SK-N-MC (cell line): ENCODE data around the gene ENPP5.

Experiments used
- EZH2 ChIP-seq: fragments of 200-600 bp; sonication (generic); IDR thresholded peaks from one replicate; pipeline ENCODE4 v1.6.1; 2017; ENCODE audit warnings: antibody characterized with exemption
- FOXP2 ChIP-seq: optimal IDR thresholded peaks from 2 replicates; pipeline ENCODE3; 2011; ENCODE audit warnings: mild to moderate bottlenecking, moderate library complexity; ENCODE audit not compliant: insufficient read depth; ENCODE audit errors: extremely low read length, control extremely low read depth
- POLR2AphosphoS5 ChIP-seq: IDR thresholded peaks from 2 replicates; pipeline ENCODE4 v1.6.1; 2012; ENCODE audit warnings: mild to moderate bottlenecking, low read depth, low read length, borderline replicate concordance

DNA sequence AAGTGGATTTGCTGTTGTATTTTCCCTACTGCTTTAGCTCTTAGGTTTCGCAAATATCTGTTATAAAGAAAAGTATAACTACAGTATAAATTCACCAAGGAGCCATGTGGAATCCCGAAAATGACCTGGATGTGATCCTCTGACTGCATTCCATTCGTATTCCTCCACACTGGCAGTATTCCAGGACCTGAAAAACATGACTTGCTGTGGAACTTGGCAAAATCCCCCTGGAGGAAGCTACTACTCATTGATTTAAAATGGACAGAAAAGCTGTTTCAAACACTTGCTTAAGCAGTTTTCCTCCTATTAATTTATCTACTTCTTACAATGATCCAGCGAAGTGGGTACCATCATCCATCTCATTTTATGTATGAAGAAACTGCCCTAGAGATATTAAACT lies 13.3 kb upstream of the ENPP5 start:
- TF ChIP-seq POLR2AphosphoS5 (no peak), EZH2 (no peak), FOXP2 (no peak)
